NB4 (cell line): ENCODE results near the gene ATRN.

Experiments
- POLR2A ChIP-seq: IDR thresholded peaks from 2 replicates; pipeline ENCODE4 v1.6.1; 2011; ENCODE audit warnings: mild to moderate bottlenecking; ENCODE audit not compliant: insufficient read length; ENCODE audit errors: extremely low read depth
- TF ChIP-seq, protein P1 (sequence below): IDR thresholded peaks from one replicate; pipeline ENCODE4 v1.5.1; 2012; ENCODE audit warnings: low read depth, low read length
- TF ChIP-seq, protein P2 (sequence below): IDR thresholded peaks from 2 replicates; pipeline ENCODE4 v1.6.1; 2011; ENCODE audit warnings: low read depth, low read length

DNA sequence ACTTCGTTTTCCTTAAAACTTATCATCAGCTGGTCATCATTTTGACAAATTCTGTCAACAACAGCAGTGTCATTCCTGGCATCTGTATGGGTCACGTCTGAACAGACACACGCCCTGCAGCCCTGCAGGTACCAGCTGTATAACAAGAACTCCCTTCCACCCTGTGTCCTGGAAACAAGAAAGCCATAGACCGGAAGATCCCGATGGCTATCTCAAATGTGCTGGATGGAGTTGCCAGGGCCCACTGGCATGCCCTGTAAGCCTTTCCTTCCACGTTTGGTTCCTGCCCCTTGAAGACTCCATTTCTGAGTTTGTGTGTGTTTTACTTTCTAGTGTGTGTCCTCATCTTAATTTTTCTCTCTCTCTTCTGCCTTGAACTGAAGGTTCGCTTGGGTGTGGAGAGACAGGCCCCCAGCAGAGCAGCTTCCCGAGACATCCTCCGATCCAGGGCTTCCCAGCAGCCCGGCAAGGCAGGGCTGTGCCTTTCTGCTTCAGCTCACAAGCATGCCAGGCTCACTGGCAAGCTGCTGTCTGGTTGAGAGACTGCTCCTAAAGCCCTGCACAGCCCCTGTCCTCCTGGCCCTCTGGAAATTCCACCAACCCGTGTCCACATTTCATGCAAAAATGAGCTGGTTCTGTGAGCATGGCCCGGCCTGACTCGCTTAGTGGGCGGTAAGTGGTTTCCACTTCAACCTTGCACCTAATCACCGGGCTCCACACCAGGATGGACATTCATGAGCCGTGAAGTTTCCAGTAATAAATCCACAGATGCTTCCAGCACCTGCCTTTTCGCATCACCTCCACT, 183.7 kb downstream of the ATRN start:
- TF ChIP-seq POLR2A = no peak
- TF ChIP-seq, protein P1, sequence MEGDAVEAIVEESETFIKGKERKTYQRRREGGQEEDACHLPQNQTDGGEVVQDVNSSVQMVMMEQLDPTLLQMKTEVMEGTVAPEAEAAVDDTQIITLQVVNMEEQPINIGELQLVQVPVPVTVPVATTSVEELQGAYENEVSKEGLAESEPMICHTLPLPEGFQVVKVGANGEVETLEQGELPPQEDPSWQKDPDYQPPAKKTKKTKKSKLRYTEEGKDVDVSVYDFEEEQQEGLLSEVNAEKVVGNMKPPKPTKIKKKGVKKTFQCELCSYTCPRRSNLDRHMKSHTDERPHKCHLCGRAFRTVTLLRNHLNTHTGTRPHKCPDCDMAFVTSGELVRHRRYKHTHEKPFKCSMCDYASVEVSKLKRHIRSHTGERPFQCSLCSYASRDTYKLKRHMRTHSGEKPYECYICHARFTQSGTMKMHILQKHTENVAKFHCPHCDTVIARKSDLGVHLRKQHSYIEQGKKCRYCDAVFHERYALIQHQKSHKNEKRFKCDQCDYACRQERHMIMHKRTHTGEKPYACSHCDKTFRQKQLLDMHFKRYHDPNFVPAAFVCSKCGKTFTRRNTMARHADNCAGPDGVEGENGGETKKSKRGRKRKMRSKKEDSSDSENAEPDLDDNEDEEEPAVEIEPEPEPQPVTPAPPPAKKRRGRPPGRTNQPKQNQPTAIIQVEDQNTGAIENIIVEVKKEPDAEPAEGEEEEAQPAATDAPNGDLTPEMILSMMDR = no peak
- TF ChIP-seq, protein P2, sequence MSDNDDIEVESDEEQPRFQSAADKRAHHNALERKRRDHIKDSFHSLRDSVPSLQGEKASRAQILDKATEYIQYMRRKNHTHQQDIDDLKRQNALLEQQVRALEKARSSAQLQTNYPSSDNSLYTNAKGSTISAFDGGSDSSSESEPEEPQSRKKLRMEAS = no peak
